CD14-positive monocyte (primary cell): Measurements from ENCODE around the gene ANKRD55. TPM values are rescaled to one million over a fixed set of nuclear protein-coding genes. Genes with fewer than 3 reads are reported as not detected.
"Not testable (repeated sequence)": the region's sequence is repeated elsewhere in the genome, so short reads cannot be mapped to it uniquely, and the experiment has no call there.

ENCODE experiments used
- DNase-seq, 3 donors: peaks; one replicate each; pipeline ENCODE4 v3.0.0-alpha.2; 2011 to 2022
- H2AFZ ChIP-seq: 2 replicates; pipeline ENCODE4 v1.6.0; 2012; ENCODE audit warnings: mild to moderate bottlenecking, low read depth, low read length, inconsistent platforms; ENCODE audit not compliant: insufficient read depth, poor library complexity, severe bottlenecking
- H3K27ac ChIP-seq, 2 donors: 1 replicate in 1 of 2; 2 replicates in 1 of 2; pipeline ENCODE4 v1.5.1; 2012 to 2013; ENCODE audit warnings: low read length in 2 of 2, control low read depth in 1 of 2, inconsistent platforms in 1 of 2, low read depth in 1 of 2, mild to moderate bottlenecking in 1 of 2
- H3K27me3 ChIP-seq, 2 donors: one replicate each; pipeline versions ENCODE4 v1.6.0 to v1.6.1; 2011 to 2013; ENCODE audit warnings: low read length in 2 of 2; ENCODE audit not compliant: control insufficient read depth in 2 of 2, insufficient read depth in 2 of 2
- H3K36me3 ChIP-seq, 2 donors: replicated peaks in 1 of 2; 1 replicate in 1 of 2; 2 replicates in 1 of 2; pipeline versions ENCODE4 v1.5.1 to v1.6.1; 2012 to 2013; ENCODE audit warnings: low read length in 2 of 2, control low read depth in 1 of 2, inconsistent platforms in 1 of 2, mild to moderate bottlenecking in 1 of 2; ENCODE audit not compliant: insufficient read depth in 2 of 2, control insufficient read depth in 1 of 2
- H3K4me1 ChIP-seq, 2 donors: 1 replicate in 1 of 2; 2 replicates in 1 of 2; pipeline versions ENCODE4 v1.5.1 to v1.6.1; 2012 to 2013; ENCODE audit warnings: low read length in 2 of 2, control low read depth in 1 of 2, inconsistent platforms in 1 of 2, mild to moderate bottlenecking in 1 of 2, moderate library complexity in 1 of 2; ENCODE audit not compliant: insufficient read depth in 2 of 2, control insufficient read depth in 1 of 2
- H3K4me2 ChIP-seq: replicated peaks from 2 replicates; pipeline ENCODE3; 2012; ENCODE audit warnings: low read length, moderate library complexity, mild to moderate bottlenecking; ENCODE audit not compliant: poor library complexity, severe bottlenecking; ENCODE audit errors: extremely low read depth
- H3K4me3 ChIP-seq, 3 experiments: fragments of 200-600 bp in 1 of 3; sonication (generic) in 1 of 3; replicated peaks in 1 of 3; 1 replicate in 2 of 3; 2 replicates in 1 of 3; pipeline ENCODE4 v1.5.1; 2011 to 2013; ENCODE audit warnings: low read length in 3 of 3, mild to moderate bottlenecking in 3 of 3, control low read depth in 2 of 3, low read depth in 2 of 3, inconsistent platforms in 1 of 3, moderate library complexity in 1 of 3
- H3K79me2 ChIP-seq: 2 replicates; pipeline ENCODE4 v1.6.0; 2012; ENCODE audit warnings: mild to moderate bottlenecking, control low read depth, inconsistent platforms, low read length, moderate library complexity; ENCODE audit not compliant: insufficient read depth
- H3K9ac ChIP-seq: 2 replicates; pipeline ENCODE4 v1.6.0; 2017; ENCODE audit warnings: low read length, mild to moderate bottlenecking; ENCODE audit not compliant: insufficient read depth, poor library complexity, severe bottlenecking
- H3K9me3 ChIP-seq, 2 donors: replicated peaks in 1 of 2; 1 replicate in 1 of 2; 2 replicates in 1 of 2; pipeline versions ENCODE4 v1.5.1 to v1.6.1; 2012 to 2013; ENCODE audit warnings: low read length in 2 of 2, control low read depth in 1 of 2; ENCODE audit not compliant: control insufficient read depth in 1 of 2, insufficient read depth in 1 of 2
- H4K20me1 ChIP-seq: 2 replicates; pipeline ENCODE4 v1.6.0; 2012; ENCODE audit warnings: mild to moderate bottlenecking, low read length, control low read depth, moderate library complexity; ENCODE audit not compliant: insufficient read depth
- H3K27ac Mint-ChIP-seq, 7 donors: one replicate each; pipeline ENCODE4 v1.8.0; 2020; ENCODE audit warnings: mild to moderate bottlenecking in 7 of 7, mixed read lengths in 7 of 7, moderate library complexity in 6 of 7, inconsistent platforms in 2 of 7
- H3K27me3 Mint-ChIP-seq, 3 donors: one replicate each; pipeline ENCODE4 v1.8.0; 2021 to 2022; ENCODE audit warnings: low read depth in 3 of 3, mild to moderate bottlenecking in 3 of 3, mixed read lengths in 3 of 3, moderate library complexity in 3 of 3, inconsistent platforms in 1 of 3
- H3K36me3 Mint-ChIP-seq, 2 donors: one replicate each; pipeline ENCODE4 v1.8.0; 2020; ENCODE audit warnings: mixed read lengths in 2 of 2, inconsistent platforms in 1 of 2, mild to moderate bottlenecking in 1 of 2
- H3K4me1 Mint-ChIP-seq: one replicate; pipeline ENCODE4 v1.8.0; 2020; ENCODE audit warnings: mild to moderate bottlenecking, mixed read lengths
- H3K4me3 Mint-ChIP-seq, 2 donors: one replicate each; pipeline ENCODE4 v1.8.0; 2020; ENCODE audit warnings: mild to moderate bottlenecking in 2 of 2, mixed read lengths in 2 of 2, moderate library complexity in 1 of 2
- H3K9me3 Mint-ChIP-seq, 7 donors: one replicate each; pipeline ENCODE4 v1.8.0; 2020 to 2022; ENCODE audit warnings: mixed read lengths in 7 of 7, mild to moderate bottlenecking in 6 of 7, moderate library complexity in 6 of 7, inconsistent platforms in 2 of 7
- WGBS: methylation state at CpG from one replicate; pipeline ENCODE4 v1.1.5; 2013; ENCODE audit warnings: missing lambda C conversion rate; ENCODE audit not compliant: insufficient coverage; 5-methylcytosine and 5-hydroxymethylcytosine counted together
- intact Hi-C, 2 donors: fragments of 100-400 bp; cut with micrococcal nuclease; formaldehyde crosslinking; loops; one replicate each; pipeline versions ENCODE4 v1.15.0 to v1.15.1; 2023
- polyA plus RNA-seq, 3 donors: library from polyadenylated mRNA; depleted of rRNA in 1 of 3; unstranded in 2 of 3; stranded (reverse) in 1 of 3; fragments of 300-500 nt in 2 of 3; fragments of >200 nt in 1 of 3; fragmentation: Illumina TruSeq in 2 of 3; gene quantifications; 1 replicate in 2 of 3; 2 replicates in 1 of 3; pipeline ENCODE4 v1.2.3, GENCODE V29; 2012 to 2021
- TF ChIP-seq, protein P1 (sequence below): fragments of 200-600 bp; IDR thresholded peaks from one replicate; pipeline ENCODE4 v1.8.0; 2022; ENCODE audit warnings: antibody characterized with exemption, mild to moderate bottlenecking

ANKRD55 gene
- polyA plus RNA-seq, 3 donors, result 0.20 to 0.55 (median 0.28) TPM

DNA sequence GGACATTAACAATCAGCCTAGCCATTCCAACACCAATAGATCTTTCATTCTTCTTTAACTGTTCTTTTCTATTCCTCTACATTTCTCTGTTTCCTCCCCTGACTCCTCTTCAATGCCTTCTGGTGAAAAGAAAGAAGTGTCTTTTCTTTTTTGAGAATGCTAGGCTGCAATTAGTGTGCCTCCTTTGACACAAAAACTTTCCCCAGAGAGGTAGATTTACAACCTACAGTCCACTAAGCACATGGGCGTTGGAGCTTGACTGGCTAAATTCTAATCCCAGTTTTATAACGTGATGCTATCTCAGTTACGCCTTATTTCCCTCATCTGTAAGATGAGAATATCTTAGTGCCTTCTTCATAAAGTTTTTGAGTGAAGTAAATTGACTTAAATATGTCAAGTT lies 16.9 kb upstream of the ANKRD55 start:
- Mint-ChIP-seq H3K9me3 (peaks cover 4 to 12% (median 8%) of the 10 kb centered on the region in 7 donors), H3K27me3 (no peaks in the 10 kb centered on the region), H3K36me3 (no peaks in the 10 kb centered on the region), H3K4me1 (peaks cover 17% of the 10 kb centered on the region), H3K4me3 (no peak overlapping the region), H3K27ac (no peak overlapping the region)
- H3K79me2 ChIP-seq, result no peaks in the 10 kb centered on the region
- no peak overlapping the region for H2AFZ ChIP-seq
- H3K27ac ChIP-seq, result no peak overlapping the region
- H3K4me2 ChIP-seq, result no peak overlapping the region
- H3K4me1 ChIP-seq, result peaks cover 7 to 8% of the 10 kb centered on the region in 2 donors
- H4K20me1 ChIP-seq, result no peaks in the 10 kb centered on the region
- H3K27me3 ChIP-seq, result no peaks in the 10 kb centered on the region
- TF ChIP-seq, protein P1, sequence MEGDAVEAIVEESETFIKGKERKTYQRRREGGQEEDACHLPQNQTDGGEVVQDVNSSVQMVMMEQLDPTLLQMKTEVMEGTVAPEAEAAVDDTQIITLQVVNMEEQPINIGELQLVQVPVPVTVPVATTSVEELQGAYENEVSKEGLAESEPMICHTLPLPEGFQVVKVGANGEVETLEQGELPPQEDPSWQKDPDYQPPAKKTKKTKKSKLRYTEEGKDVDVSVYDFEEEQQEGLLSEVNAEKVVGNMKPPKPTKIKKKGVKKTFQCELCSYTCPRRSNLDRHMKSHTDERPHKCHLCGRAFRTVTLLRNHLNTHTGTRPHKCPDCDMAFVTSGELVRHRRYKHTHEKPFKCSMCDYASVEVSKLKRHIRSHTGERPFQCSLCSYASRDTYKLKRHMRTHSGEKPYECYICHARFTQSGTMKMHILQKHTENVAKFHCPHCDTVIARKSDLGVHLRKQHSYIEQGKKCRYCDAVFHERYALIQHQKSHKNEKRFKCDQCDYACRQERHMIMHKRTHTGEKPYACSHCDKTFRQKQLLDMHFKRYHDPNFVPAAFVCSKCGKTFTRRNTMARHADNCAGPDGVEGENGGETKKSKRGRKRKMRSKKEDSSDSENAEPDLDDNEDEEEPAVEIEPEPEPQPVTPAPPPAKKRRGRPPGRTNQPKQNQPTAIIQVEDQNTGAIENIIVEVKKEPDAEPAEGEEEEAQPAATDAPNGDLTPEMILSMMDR, result no peak
- H3K4me3 ChIP-seq, result no peak overlapping the region
- DNase-seq, result no peak
- WGBS, result 100% methylated on average over 1 of the region's 3 CpGs
- intact Hi-C loops, result no loop called here
- H3K9me3 ChIP-seq, result peaks cover 8 to 11% of the 10 kb centered on the region in 2 donors
- H3K9ac ChIP-seq, result no peak overlapping the region
- no peaks in the 10 kb centered on the region for H3K36me3 ChIP-seq

DNA sequence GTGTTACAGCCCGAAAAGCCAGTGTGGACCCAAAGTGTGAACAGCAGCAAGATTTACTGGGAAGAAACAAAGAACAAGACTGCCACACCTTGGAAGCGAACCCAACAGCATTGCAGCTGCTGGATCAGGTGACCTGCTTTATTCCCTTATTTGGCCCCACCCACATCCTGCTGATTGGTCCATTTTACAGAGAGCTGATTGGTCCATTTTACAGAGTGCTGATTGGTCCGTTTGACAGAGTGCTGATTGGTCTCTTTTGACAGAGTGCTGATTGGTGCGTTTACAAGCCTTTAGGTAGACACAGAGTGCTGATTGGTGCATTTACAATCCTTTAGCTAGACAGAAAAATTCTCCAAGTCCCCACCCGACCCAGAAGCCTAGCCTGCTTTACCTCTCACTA lies 16.0 kb upstream of the ANKRD55 start:
- H3K36me3 Mint-ChIP-seq, H3K27me3 Mint-ChIP-seq, DNase-seq, H4K20me1 ChIP-seq, H3K4me1 ChIP-seq, H3K4me3 ChIP-seq, H3K4me3 Mint-ChIP-seq, H2AFZ ChIP-seq, H3K4me2 ChIP-seq, H3K79me2 ChIP-seq, H3K36me3 ChIP-seq, intact Hi-C loops, H3K27me3 ChIP-seq, H3K27ac ChIP-seq, H3K9ac ChIP-seq: not testable (repeated sequence)
- WGBS, result 27% methylated on average over 1 of the region's 5 CpGs
- peaks cover 17% of the 10 kb centered on the region for H3K4me1 Mint-ChIP-seq
- peaks cover 4 to 12% (median 8%) of the 10 kb centered on the region in 7 donors for H3K9me3 Mint-ChIP-seq
- peak overlapping the region in 1 of 7 donors; percentile 11 for H3K27ac Mint-ChIP-seq
- H3K9me3 ChIP-seq, result peaks cover 8 to 11% of the 10 kb centered on the region in 2 donors
